Stomach smooth muscle (tissue), 2 donors: ENCODE measurements around the gene NKX6-2.
"Not testable (repeated sequence)": the region's sequence is repeated elsewhere in the genome, so short reads cannot be mapped to it uniquely, and the experiment has no call there.

Experiments
- H3K27ac ChIP-seq: one replicate; pipeline ENCODE4 v1.7.0; 2013; ENCODE audit warnings: mild to moderate bottlenecking, low read length, inconsistent platforms
- H3K27me3 ChIP-seq, 2 donors: one replicate each; pipeline ENCODE4 v1.7.0; 2013; ENCODE audit warnings: low read length in 2 of 2; ENCODE audit not compliant: insufficient read depth in 2 of 2, control insufficient read depth in 1 of 2
- H3K36me3 ChIP-seq, 2 donors: one replicate each; pipeline ENCODE4 v1.7.0; 2013; ENCODE audit warnings: low read length in 2 of 2; ENCODE audit not compliant: control insufficient read depth in 2 of 2, insufficient read depth in 2 of 2
- H3K4me1 ChIP-seq: one replicate; pipeline ENCODE4 v1.7.0; 2013; ENCODE audit warnings: low read length; ENCODE audit not compliant: control insufficient read depth, insufficient read depth
- H3K4me3 ChIP-seq, 2 donors: one replicate each; pipeline ENCODE4 v1.7.0; 2013; ENCODE audit warnings: low read length in 2 of 2
- H3K9ac ChIP-seq, 2 donors: one replicate each; pipeline ENCODE4 v1.7.0; 2013; ENCODE audit warnings: low read length in 2 of 2, mild to moderate bottlenecking in 1 of 2
- H3K9me3 ChIP-seq, 2 donors: one replicate each; pipeline ENCODE4 v1.7.0; 2013; ENCODE audit warnings: low read length in 2 of 2; ENCODE audit not compliant: control insufficient read depth in 2 of 2
- donor health status: healthy.
- donor health status: Pancreatic carcinoma.

The NKX6-2 gene

DNA sequence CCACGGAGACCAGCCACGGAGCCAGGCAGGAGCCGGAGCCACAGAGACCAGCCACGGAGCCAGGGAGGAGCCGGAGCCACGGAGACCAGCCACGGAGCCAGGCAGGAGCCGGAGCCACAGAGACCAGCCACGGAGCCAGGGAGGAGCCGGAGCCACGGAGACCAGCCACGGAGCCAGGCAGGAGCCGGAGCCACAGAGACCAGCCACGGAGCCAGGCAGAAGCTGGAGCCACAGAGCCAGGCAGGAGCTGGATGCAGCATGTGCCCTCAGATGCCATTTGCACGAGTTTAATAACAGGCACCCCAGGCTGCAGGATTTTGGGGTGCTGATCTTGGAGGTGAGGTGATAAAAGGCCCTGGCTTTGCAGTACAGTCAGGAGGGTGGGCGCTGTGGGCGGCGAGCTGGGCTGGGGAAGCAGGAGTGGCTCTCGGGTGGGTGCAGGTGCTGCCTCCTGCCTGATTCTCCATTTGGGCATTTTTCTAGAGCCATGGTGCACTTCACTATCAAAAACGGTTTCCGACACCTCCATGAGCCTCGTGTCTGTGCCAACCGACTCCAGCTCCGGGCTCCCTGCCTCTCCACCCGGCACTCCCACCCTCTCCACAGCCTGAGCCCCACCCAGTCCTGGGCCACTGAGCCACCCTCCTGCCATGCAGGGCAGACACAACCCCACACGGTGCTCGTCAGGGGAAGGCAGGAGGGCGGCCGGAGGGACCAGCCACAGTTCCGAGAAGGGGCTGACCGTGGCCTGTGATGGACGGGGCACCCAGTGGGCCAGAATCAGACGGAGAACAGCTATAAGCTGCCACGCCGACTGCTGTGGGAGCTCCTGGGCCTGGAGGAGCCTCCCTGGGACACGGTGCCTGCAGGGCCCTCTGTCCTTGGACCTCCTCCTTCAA, 40.8 kb upstream of the NKX6-2 start:
- Histone ChIP-seq H3K27ac (no peak overlapping the region), H3K4me1 (no peaks in the 10 kb centered on the region), H3K36me3 (no peaks in the 10 kb centered on the region), H3K9ac (no peak overlapping the region), H3K4me3 (no peak overlapping the region), H3K27me3 (peaks cover 6% of the 10 kb centered on the region in 2 donors), H3K9me3 (no peaks in the 10 kb centered on the region)

DNA sequence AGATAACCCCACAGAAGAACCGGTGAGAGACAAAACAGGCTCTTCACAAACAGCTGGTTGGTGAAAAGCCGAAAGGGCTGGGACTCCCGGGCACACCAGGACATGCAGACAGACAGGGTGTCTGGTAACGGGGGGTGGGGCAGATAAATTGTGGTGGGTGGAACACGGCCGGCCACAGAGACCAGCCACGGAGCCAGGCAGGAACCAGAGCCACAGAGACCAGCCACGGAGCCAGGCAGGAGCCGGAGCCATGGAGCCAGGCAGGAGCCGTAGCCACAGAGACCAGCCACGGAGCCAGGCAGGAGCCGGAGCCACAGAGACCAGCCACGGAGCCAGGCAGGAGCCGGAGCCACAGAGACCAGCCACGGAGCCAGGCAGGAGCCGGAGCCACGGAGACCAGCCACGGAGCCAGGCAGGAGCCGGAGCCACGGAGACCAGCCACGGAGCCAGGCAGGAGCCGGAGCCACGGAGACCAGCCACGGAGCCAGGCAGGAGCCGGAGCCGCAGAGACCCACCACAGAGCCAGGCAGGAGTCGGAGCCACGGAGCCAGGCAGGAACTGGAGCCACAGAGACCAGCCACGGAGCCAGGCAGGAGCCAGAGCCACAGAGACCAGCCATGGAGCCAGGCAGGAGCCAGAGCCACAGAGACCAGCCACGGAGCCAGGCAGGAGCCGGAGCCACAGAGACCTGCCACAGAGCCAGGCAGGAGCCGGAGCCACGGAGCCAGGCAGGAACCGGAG, 40.0 kb upstream of the NKX6-2 start:
- not testable (repeated sequence) for H3K9me3 ChIP-seq, H3K4me3 ChIP-seq

DNA sequence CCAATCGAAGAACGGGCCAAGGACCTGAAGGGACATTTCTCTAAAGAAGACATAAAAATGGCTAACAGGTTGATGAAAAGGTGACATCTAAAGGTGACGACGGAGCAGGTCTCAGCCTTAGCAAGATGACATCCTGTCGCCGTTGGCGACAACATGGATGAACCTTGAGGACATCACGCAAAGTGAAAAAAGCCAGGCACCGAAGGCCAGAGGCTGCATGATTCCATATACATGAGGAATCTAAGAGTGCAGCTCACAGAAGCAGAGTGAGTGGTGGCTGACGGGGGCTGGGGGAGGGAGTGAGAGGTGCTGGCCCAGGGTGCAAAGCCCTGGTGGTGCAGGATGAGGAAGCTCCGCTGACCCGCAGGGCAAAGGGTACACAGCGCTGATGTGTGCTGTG, 34.1 kb upstream of the NKX6-2 start:
- Histone ChIP-seq H3K4me3 (no peak overlapping the region), H3K27ac (no peak overlapping the region), H3K4me1 (no peaks in the 10 kb centered on the region), H3K9me3 (peaks cover 0 to 2% of the 10 kb centered on the region in 2 donors), H3K27me3 (peaks cover 8 to 9% of the 10 kb centered on the region in 2 donors), H3K9ac (no peak overlapping the region), H3K36me3 (no peaks in the 10 kb centered on the region)

More for the DNA sequence above, 40.0 kb upstream of the NKX6-2 start:
- H3K36me3 ChIP-seq, H3K27me3 ChIP-seq, H3K9ac ChIP-seq, H3K27ac ChIP-seq, H3K4me1 ChIP-seq: not testable (repeated sequence)

DNA sequence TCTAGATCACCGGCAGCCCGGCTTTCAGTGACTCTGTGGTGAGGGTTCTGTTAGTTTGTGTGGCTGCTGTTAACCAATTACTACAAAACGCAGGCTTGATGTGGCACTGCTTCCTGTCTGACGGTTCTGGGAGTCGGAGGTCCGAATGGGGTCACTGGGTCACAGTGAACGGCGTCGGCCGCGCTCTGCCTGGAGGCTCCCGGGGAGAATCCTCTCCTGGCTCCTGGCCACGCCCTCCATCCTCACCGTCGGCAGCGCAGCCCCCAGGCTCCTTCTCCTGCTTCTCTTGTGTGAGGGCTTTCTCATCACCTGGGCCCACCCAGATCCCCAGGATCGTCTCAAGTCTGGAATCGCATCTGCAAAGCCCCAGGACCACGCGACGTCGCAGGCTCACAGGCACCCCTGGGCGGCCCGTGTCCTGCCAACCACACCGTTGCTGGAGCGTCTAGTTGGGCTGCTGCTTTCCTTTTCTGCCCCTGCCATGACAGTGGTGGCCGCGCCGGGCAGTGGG, 31.8 kb upstream of the NKX6-2 start:
- H3K9ac ChIP-seq = no peak overlapping the region
- H3K4me1 ChIP-seq = no peaks in the 10 kb centered on the region
- no peak overlapping the region for H3K27ac ChIP-seq
- peaks cover 0 to 2% of the 10 kb centered on the region in 2 donors for H3K9me3 ChIP-seq
- H3K27me3 ChIP-seq = peaks cover 10 to 15% of the 10 kb centered on the region in 2 donors
- H3K36me3 ChIP-seq = no peaks in the 10 kb centered on the region
- no peak overlapping the region for H3K4me3 ChIP-seq

DNA sequence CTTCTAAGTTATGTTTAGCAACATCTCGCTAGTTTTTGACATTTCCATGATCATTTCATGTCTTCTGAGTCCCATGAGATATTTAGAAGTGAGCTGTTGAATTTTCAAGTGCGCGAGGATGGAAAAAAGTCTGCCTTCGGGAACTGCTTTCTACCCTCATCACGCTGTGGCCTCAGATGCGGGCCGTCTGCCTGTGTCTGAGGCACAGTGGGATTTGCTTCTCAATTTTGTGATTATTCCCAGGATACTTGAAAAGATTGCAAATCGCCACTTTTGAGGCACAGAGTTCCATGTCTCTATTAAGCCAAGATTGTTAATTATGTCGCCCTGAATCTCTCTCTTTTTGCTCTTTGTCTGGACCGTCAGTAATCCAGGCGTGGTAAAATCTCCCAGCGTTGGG, 30.8 kb upstream of the NKX6-2 start:
- H3K9me3 ChIP-seq = peaks cover 0 to 2% of the 10 kb centered on the region in 2 donors
- no peaks in the 10 kb centered on the region for H3K36me3 ChIP-seq
- H3K4me1 ChIP-seq = no peaks in the 10 kb centered on the region
- no peak overlapping the region for H3K9ac ChIP-seq
- H3K4me3 ChIP-seq = no peak overlapping the region
- no peak overlapping the region for H3K27ac ChIP-seq
- peaks cover 14 to 15% of the 10 kb centered on the region in 2 donors for H3K27me3 ChIP-seq

DNA sequence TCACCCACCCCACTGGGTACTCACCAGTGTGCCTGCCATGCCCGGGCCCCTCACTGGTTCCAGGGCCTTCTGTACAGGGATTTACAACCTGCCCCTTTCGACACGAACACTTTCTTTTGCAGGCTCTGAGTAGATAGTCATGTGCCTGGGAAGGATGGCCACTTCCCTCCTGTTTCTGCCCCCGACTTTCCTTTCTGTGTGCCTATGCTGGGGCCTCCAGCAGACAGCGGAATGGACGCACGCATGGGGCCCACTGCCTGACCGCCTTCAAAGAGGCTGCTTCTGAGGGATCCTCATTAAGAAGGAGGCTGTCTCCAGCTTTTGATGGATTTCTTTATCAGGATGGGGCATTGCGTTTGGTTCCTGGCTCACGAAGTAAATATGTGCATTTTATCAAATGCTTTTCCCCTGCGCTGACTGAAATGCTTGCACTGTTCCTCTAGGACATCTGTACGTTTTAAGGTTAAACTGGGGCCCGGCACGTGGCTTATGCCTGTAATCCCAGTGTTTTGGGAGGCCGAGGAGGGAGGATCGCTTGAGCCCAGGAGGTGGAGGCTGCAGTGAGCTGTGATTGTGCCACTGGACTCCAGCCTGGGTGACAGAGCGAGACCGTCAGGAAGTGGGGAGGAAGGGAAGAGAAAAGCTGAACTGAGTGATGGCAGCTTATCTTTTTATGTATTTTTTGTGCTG, 29.4 kb upstream of the NKX6-2 start:
- no peaks in the 10 kb centered on the region for H3K4me1 ChIP-seq
- H3K36me3 ChIP-seq = no peaks in the 10 kb centered on the region
- no peak overlapping the region for H3K27ac ChIP-seq
- H3K4me3 ChIP-seq = no peak overlapping the region
- H3K27me3 ChIP-seq = peaks cover 14 to 15% of the 10 kb centered on the region in 2 donors
- H3K9me3 ChIP-seq = peaks cover 0 to 2% of the 10 kb centered on the region in 2 donors
- no peak overlapping the region for H3K9ac ChIP-seq

DNA sequence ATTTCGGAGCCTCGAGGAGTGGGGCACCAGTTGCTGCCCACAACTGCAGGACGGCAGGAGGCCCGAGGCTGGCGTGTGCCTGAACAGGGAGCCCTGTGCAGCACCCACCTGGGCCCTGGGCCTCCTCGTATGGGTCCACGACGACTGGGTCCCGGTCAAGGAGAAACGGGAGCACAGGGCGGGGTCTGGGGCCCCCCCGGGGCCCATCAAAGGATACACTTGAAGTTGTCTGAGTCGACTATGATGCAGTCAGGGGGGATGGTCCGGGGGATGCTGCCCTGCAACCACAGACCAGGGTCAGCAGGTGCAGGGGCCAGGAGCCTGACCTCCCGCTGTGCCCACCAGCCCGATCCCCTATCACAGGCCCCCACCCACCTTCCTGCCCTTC, 28.5 kb upstream of the NKX6-2 start:
- Histone ChIP-seq H3K4me1 (no peaks in the 10 kb centered on the region), H3K36me3 (no peaks in the 10 kb centered on the region), H3K9ac (no peak overlapping the region), H3K27ac (no peak overlapping the region), H3K4me3 (no peak overlapping the region), H3K9me3 (peaks cover 0 to 1% of the 10 kb centered on the region in 2 donors), H3K27me3 (peaks cover 14 to 15% of the 10 kb centered on the region in 2 donors)

DNA sequence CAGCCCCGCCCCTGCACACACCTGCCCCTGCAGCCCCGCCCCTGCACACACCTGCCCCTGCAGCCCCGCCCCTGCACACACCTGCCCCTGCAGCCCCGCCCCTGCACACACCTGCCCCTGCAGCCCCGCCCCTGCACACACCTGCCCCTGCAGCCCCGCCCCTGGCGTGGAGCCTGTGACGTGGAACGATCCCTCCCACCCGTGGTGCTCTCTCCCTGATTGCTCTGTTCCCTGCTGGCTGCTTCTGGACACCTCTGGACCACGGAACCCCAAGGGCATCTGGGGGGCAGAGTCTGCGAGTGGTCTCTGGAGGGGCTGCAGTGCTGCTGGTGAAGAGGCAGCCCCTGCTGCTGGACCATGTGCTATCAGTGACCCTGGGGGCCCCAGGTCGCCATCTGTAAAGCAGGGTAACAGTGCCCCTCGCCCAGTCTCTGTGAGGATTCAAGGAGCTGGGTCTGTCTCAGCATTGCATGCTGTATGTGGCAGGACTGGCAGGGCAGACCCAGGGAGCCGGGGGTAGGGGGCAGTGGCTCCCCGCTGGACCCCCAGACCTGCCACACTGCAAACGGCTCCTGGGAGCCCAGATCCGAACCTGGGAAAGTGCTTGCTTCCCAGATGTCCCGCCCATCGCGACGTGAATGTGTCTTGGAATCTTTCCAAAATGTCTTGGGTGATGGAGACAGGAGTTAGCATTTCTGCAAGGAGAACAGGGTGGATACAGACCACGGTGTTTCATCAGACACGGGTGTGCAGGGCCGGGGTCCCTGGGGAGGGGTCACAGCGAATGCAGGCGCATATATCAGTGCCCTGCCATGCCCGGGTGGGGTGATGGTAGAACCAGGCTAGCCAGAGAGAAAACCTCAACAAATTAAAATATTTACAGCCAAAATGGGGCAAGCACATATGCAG, 27.9 kb upstream of the NKX6-2 start:
- no peaks in the 10 kb centered on the region for H3K36me3 ChIP-seq
- H3K4me1 ChIP-seq = no peaks in the 10 kb centered on the region
- no peak overlapping the region for H3K27ac ChIP-seq
- no peak overlapping the region for H3K9ac ChIP-seq
- H3K9me3 ChIP-seq = no peaks in the 10 kb centered on the region
- H3K4me3 ChIP-seq = no peak overlapping the region
- H3K27me3 ChIP-seq = peaks cover 13 to 14% of the 10 kb centered on the region in 2 donors

DNA sequence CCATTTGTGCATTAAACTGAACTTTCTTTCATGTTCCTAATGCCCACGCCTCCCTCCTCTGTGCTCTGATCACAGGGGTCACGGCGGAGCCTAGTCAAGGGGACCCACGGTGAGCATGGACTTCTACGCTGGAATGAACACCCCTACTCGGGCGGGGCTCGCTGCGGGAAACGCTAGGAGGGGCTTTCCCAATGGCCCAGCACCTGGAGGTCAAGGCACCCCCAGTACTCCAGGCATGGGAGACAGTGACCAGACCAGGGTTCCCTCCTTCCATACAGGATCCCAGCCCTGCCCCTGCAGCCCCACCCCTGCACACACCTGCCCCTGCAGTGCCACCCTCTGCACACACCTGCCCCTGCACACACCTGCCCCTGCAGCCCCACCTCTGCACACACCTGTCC, 27.1 kb upstream of the NKX6-2 start:
- H3K27me3 ChIP-seq = peaks cover 12 to 13% of the 10 kb centered on the region in 2 donors

DNA sequence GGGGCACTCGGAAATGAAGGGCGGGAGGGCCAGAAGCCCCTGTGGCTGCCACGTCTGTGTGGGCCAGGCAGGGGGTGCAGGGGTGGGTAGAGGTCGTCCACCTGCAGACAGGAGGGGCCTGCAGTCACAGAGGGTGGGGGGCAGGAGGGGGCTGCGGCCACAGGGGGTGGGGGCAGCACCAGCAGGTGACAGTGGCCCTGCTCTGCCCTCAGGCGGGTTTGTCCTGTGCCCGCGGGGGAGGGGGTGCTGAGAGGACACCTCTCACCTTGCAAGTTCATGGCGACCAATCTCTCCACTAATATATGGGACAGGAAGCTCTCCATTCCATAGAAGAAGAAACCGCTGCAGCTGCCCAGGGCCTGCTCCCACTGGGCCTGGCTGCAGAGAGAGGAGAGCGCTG, 26.6 kb upstream of the NKX6-2 start:
- no peaks in the 10 kb centered on the region for H3K9me3 ChIP-seq
- H3K4me1 ChIP-seq = no peaks in the 10 kb centered on the region
- no peak overlapping the region for H3K9ac ChIP-seq
- H3K27ac ChIP-seq = no peak overlapping the region
- no peak overlapping the region for H3K4me3 ChIP-seq
- H3K36me3 ChIP-seq = no peaks in the 10 kb centered on the region
- peaks cover 8 to 13% of the 10 kb centered on the region in 2 donors for H3K27me3 ChIP-seq

More for the DNA sequence above, 27.1 kb upstream of the NKX6-2 start:
- H3K4me3 ChIP-seq = no peak overlapping the region
- no peaks in the 10 kb centered on the region for H3K36me3 ChIP-seq
- H3K27ac ChIP-seq = no peak overlapping the region
- no peaks in the 10 kb centered on the region for H3K9me3 ChIP-seq
- H3K9ac ChIP-seq = no peak overlapping the region
- no peaks in the 10 kb centered on the region for H3K4me1 ChIP-seq
